SK-N-SH (cell line): ENCODE measurements around the gene KCNMB1. TPM values are rescaled to one million over a fixed set of nuclear protein-coding genes. Genes with fewer than 3 reads are reported as not detected.

Experiments
- CTCF ChIA-PET: fragments of 300-600, 350-600 bp; formaldehyde crosslinking; extraction: SDS; loops from one replicate; lab custom pipeline; 2021; lab: Yijun Ruan, JAX
- POLR2A ChIA-PET: fragments of 350-600 bp; sonication (Branson Sonifier 250); formaldehyde crosslinking; extraction: SDS; loops from one replicate; lab custom pipeline; 2020; ENCODE audit warnings: antibody characterized with exemption, inconsistent platforms; lab: Yijun Ruan, JAX
- DNase-seq: peaks from one replicate; pipeline ENCODE4 v3.0.0; 2012
- H2AFZ ChIP-seq: fragments of 200-600 bp; sonication (generic); 2 replicates; pipeline ENCODE4 v1.8.1; 2016; ENCODE audit warnings: antibody characterized with exemption, mild to moderate bottlenecking, low read depth
- H3F3A ChIP-seq: fragments of 200-600 bp; sonication (generic); replicated peaks from 2 replicates; pipeline ENCODE3; 2016; ENCODE audit warnings: antibody characterized with exemption, mild to moderate bottlenecking; ENCODE audit not compliant: insufficient read depth
- H3K27ac ChIP-seq, 2 experiments: fragments of 200-500 bp in 1 of 2; fragments of 200-600 bp in 1 of 2; sonication (Bioruptor generic) in 1 of 2; sonication (generic), shearing (Covaris generic) in 1 of 2; 2 replicates each; pipeline versions ENCODE4 v1.5.1 to v1.6.1; 2014 to 2016; ENCODE audit warnings: low read depth in 2 of 2, inconsistent platforms in 1 of 2, low read length in 1 of 2, mild to moderate bottlenecking in 1 of 2, mixed read lengths in 1 of 2
- H3K27me3 ChIP-seq: fragments of 200-600 bp; sonication (generic), shearing (Covaris generic); 2 replicates; pipeline ENCODE4 v1.6.1; 2016; ENCODE audit warnings: mixed run types; ENCODE audit not compliant: insufficient read depth
- H3K36me3 ChIP-seq, 2 experiments: fragments of 200-500 bp in 1 of 2; fragments of 200-600 bp in 1 of 2; sonication (Bioruptor generic) in 1 of 2; sonication (generic) in 1 of 2; replicated peaks in 1 of 2; 2 replicates each; pipeline versions ENCODE3 to v1.5.1; 2014 to 2016; ENCODE audit warnings: low read length in 1 of 2, mild to moderate bottlenecking in 1 of 2; ENCODE audit not compliant: insufficient read depth in 2 of 2, control insufficient read depth in 1 of 2
- H3K4me1 ChIP-seq, 2 experiments: fragments of 200-500 bp in 1 of 2; fragments of 200-600 bp in 1 of 2; sonication (Bioruptor generic) in 1 of 2; sonication (generic), shearing (Covaris generic) in 1 of 2; 2 replicates each; pipeline versions ENCODE4 v1.5.1 to v1.6.1; 2014 to 2016; ENCODE audit warnings: low read depth in 1 of 2, low read length in 1 of 2, mixed run types in 1 of 2; ENCODE audit not compliant: insufficient read depth in 2 of 2, control insufficient read depth in 1 of 2
- H3K4me2 ChIP-seq: fragments of 200-600 bp; sonication (generic), shearing (Covaris generic); 2 replicates; pipeline ENCODE4 v1.6.1; 2017; ENCODE audit warnings: mixed run types
- H3K4me3 ChIP-seq, 2 experiments: fragments of 200-500 bp in 1 of 2; fragments of 200-600 bp in 1 of 2; sonication (Bioruptor generic) in 1 of 2; sonication (generic), shearing (Covaris generic) in 1 of 2; 2 replicates each; pipeline versions ENCODE4 v1.5.1 to v1.8.1; 2014 to 2016; ENCODE audit warnings: low read depth in 2 of 2, inconsistent platforms in 1 of 2, low read length in 1 of 2, mild to moderate bottlenecking in 1 of 2, mixed read lengths in 1 of 2, moderate library complexity in 1 of 2
- H3K79me2 ChIP-seq: fragments of 200-600 bp; sonication (generic); 2 replicates; pipeline ENCODE4 v1.8.1; 2017; ENCODE audit warnings: mild to moderate bottlenecking; ENCODE audit not compliant: insufficient read depth
- H3K9ac ChIP-seq: fragments of 200-600 bp; sonication (generic); 2 replicates; pipeline ENCODE4 v1.6.1; 2017; ENCODE audit warnings: mixed run types
- H3K9me2 ChIP-seq: fragments of 200-600 bp; sonication (generic); 2 replicates; pipeline ENCODE4 v1.6.1; 2017; ENCODE audit warnings: mixed run types
- H3K9me3 ChIP-seq: fragments of 200-600 bp; sonication (generic); 2 replicates; pipeline ENCODE4 v1.6.1; 2017; ENCODE audit warnings: mixed run types, mild to moderate bottlenecking, moderate library complexity
- H4K20me1 ChIP-seq: fragments of 200-600 bp; sonication (generic); 2 replicates; pipeline ENCODE4 v1.6.1; 2017; ENCODE audit warnings: mild to moderate bottlenecking, mixed run types; ENCODE audit not compliant: insufficient read depth
- CHD2 ChIP-seq: fragments of 150-350 bp; IDR thresholded peaks from 2 replicates; pipeline ENCODE4 v1.6.1; 2018; ENCODE audit warnings: low read length; ENCODE audit not compliant: partially characterized antibody
- CTCF ChIP-seq: fragments of 200-600 bp; sonication (generic); IDR thresholded peaks from 2 replicates; pipeline ENCODE4 v1.6.1; 2017; ENCODE audit warnings: antibody characterized with exemption, mild to moderate bottlenecking, moderate library complexity
- EP300 ChIP-seq, 2 experiments: IDR thresholded peaks; 2 replicates each; pipeline versions ENCODE4 v1.4.0 to v1.6.1; 2012; ENCODE audit warnings: borderline replicate concordance in 1 of 2, low read depth in 1 of 2, low read length in 1 of 2
- EZH2phosphoT487 ChIP-seq: fragments of 200-600 bp; sonication (generic); IDR thresholded peaks from 2 replicates; pipeline ENCODE4 v1.6.1; 2017; ENCODE audit warnings: low read depth, mixed run types, mild to moderate bottlenecking, antibody characterized with exemption, moderate library complexity, borderline replicate concordance
- FOXJ3 ChIP-seq: sonication (generic); formaldehyde crosslinking; IDR thresholded peaks from 2 replicates; pipeline ENCODE4 v1.5.1; 2020; ENCODE audit warnings: mild to moderate bottlenecking, missing genetic modification reagents
- FOXM1 ChIP-seq: IDR thresholded peaks from 2 replicates; pipeline ENCODE4 v1.4.0; 2012; ENCODE audit warnings: low read depth, mild to moderate bottlenecking
- JUND ChIP-seq: IDR thresholded peaks from 2 replicates; pipeline ENCODE4 v1.4.0; 2012
- MEF2A ChIP-seq: IDR thresholded peaks from 2 replicates; pipeline ENCODE4 v1.4.0; 2012; ENCODE audit warnings: low read depth, borderline replicate concordance
- POLR2AphosphoS5 ChIP-seq: IDR thresholded peaks from 2 replicates; pipeline ENCODE4 v1.6.1; 2012; ENCODE audit warnings: low read depth, low read length
- RXRA ChIP-seq: IDR thresholded peaks from 2 replicates; pipeline ENCODE4 v1.4.0; 2012; ENCODE audit warnings: low read depth, mild to moderate bottlenecking, borderline replicate concordance
- SIN3A ChIP-seq: IDR thresholded peaks from 2 replicates; pipeline ENCODE4 v1.6.1; 2012; ENCODE audit warnings: low read depth, mild to moderate bottlenecking, low read length, moderate library complexity, borderline replicate concordance
- SMC3 ChIP-seq: IDR thresholded peaks from 2 replicates; pipeline ENCODE4 v1.6.1; 2012; ENCODE audit warnings: low read depth, low read length, improper control_type of control experiment
- TAF1 ChIP-seq: IDR thresholded peaks from 2 replicates; pipeline ENCODE4 v1.6.1; 2012; ENCODE audit warnings: low read depth, mild to moderate bottlenecking, low read length, moderate library complexity, borderline replicate concordance
- TCF12 ChIP-seq: IDR thresholded peaks from 2 replicates; pipeline ENCODE4 v1.4.0; 2012
- TEAD4 ChIP-seq: IDR thresholded peaks from 2 replicates; pipeline ENCODE4 v1.4.0; 2012; ENCODE audit warnings: mild to moderate bottlenecking, borderline replicate concordance; ENCODE audit not compliant: insufficient read depth
- YY1 ChIP-seq: IDR thresholded peaks from 2 replicates; pipeline ENCODE4 v1.4.0; 2012; ENCODE audit warnings: low read depth, mild to moderate bottlenecking
- ZBTB33 ChIP-seq: IDR thresholded peaks from 2 replicates; pipeline ENCODE4 v1.4.0; 2012; ENCODE audit warnings: low read depth, borderline replicate concordance
- whole genome bisulfite sequencing: methylation state at CpG from one replicate; pipeline ENCODE4 v1.1.6; 2017; ENCODE audit warnings: low lambda C conversion rate; 5-methylcytosine and 5-hydroxymethylcytosine counted together
- polyA plus RNA-seq, 3 experiments: library from polyadenylated mRNA; depleted of rRNA; stranded (reverse); fragments of >200 nt; gene quantifications; 2 replicates each; pipeline ENCODE4 v1.2.3, GENCODE V29; 2012
- TF ChIP-seq, protein P1 (sequence below): IDR thresholded peaks from 2 replicates; pipeline ENCODE4 v1.4.0; 2012; ENCODE audit warnings: low read depth, borderline replicate concordance

The KCNMB1 gene
- polyA plus RNA-seq, 1 of the 3 experiments (the other 2 are of a cell fraction) = not detected

DNA sequence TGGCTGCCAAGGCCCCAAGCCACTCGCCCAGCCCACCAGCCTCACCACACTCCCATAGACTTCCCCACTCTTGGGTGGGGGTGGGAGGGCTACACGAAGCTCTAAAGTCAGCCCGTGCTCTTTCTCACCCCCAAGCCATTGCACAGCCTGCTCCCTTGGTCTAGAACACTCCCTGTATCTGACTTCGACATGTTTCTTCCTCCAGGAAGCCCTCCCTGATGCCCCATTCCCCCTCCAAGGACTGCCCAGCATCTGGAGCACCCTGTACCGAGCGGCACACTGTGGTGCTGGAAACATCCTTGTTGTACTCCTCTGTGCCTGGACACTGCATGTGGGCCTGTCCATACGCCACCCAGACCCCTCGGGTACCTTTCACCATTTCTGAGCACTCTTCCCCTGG, 49.4 kb upstream of the KCNMB1 start:
- CTCF ChIA-PET = interaction anchor here (0.7 to 2.5 kb wide), 10 partner anchors 12 to 306 kb away, joined by 3 to 20 read pairs (median 4); no protein-coding TSS in a partner anchor
- DNase-seq = no peak
- Histone ChIP-seq H3K4me2 (no peak overlapping the region), H3K9me2 (no peaks in the 10 kb centered on the region), H3F3A (no peaks in the 10 kb centered on the region), H3K36me3 (no peaks in the 10 kb centered on the region), H3K27ac (no peak overlapping the region), H3K27me3 (no peaks in the 10 kb centered on the region), H2AFZ (no peak overlapping the region), H3K4me1 (no peaks in the 10 kb centered on the region; a peak in 1 of 4 replicates), H3K9me3 (no peaks in the 10 kb centered on the region), H3K9ac (no peak overlapping the region), H3K4me3 (no peak overlapping the region), H3K79me2 (no peaks in the 10 kb centered on the region), H4K20me1 (no peaks in the 10 kb centered on the region)
- TF ChIP-seq FOXM1 (no peak), CHD2 (no peak), TCF12 (no peak), EZH2phosphoT487 (no peak), YY1 (no peak)
- POLR2A ChIA-PET = no interaction called here
- WGBS = 77% methylated on average over 8 of the region's 8 CpGs

GRCh38 chr5:170437621-170438375, 48.6 kb upstream of the KCNMB1 start:
- Histone ChIP-seq H3F3A (no peaks in the 10 kb centered on the region), H3K4me3 (no peak overlapping the region), H3K36me3 (no peaks in the 10 kb centered on the region), H3K4me2 (no peak overlapping the region), H3K9me2 (no peaks in the 10 kb centered on the region), H3K27ac (no peak overlapping the region), H3K27me3 (no peaks in the 10 kb centered on the region), H4K20me1 (no peaks in the 10 kb centered on the region), H3K4me1 (no peaks in the 10 kb centered on the region; a peak in 1 of 4 replicates), H3K79me2 (no peaks in the 10 kb centered on the region), H3K9ac (no peak overlapping the region), H2AFZ (no peak overlapping the region), H3K9me3 (no peaks in the 10 kb centered on the region)
- ChIA-PET CTCF (interaction anchor here (1.1 to 2.5 kb wide), 7 partner anchors 12 to 201 kb away, joined by 4 to 20 read pairs (median 5); no protein-coding TSS in a partner anchor), POLR2A (no interaction called here)
- TF ChIP-seq SIN3A (no peak), YY1 (no peak), FOXM1 (no peak), JUND (no peak), TEAD4 (no peak), RXRA (no peak), SMC3 (no peak), EP300 (IDR thresholded peaks at IDR 0.05; ENCODE audit: borderline replicate concordance in 1 of 2, low read depth in 1 of 2, low read length in 1 of 2) (no peak), POLR2AphosphoS5 (no peak), TAF1 (no peak), FOXJ3 (CRISPR knock-in tag) (no peak), MEF2A (no peak), EZH2phosphoT487 (no peak), CTCF (no peak), ZBTB33 (no peak)
- TF ChIP-seq, protein P1, sequence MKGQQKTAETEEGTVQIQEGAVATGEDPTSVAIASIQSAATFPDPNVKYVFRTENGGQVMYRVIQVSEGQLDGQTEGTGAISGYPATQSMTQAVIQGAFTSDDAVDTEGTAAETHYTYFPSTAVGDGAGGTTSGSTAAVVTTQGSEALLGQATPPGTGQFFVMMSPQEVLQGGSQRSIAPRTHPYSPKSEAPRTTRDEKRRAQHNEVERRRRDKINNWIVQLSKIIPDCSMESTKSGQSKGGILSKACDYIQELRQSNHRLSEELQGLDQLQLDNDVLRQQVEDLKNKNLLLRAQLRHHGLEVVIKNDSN = no peak
- 75% methylated on average over 8 of the region's 12 CpGs for WGBS
- no peak for DNase-seq
